G401.6 (cell line): ENCODE measurements around the gene MTFMT.
"Not testable (repeated sequence)": the region's sequence is repeated elsewhere in the genome, so short reads cannot be mapped to it uniquely, and the experiment has no call there.

Experiments used
- FAIRE-seq: peaks from 2 replicates; lab custom pipeline; 2012; peaks lifted over from hg19 to GRCh38; lab: Jason Lieb, UNC

The MTFMT gene

DNA sequence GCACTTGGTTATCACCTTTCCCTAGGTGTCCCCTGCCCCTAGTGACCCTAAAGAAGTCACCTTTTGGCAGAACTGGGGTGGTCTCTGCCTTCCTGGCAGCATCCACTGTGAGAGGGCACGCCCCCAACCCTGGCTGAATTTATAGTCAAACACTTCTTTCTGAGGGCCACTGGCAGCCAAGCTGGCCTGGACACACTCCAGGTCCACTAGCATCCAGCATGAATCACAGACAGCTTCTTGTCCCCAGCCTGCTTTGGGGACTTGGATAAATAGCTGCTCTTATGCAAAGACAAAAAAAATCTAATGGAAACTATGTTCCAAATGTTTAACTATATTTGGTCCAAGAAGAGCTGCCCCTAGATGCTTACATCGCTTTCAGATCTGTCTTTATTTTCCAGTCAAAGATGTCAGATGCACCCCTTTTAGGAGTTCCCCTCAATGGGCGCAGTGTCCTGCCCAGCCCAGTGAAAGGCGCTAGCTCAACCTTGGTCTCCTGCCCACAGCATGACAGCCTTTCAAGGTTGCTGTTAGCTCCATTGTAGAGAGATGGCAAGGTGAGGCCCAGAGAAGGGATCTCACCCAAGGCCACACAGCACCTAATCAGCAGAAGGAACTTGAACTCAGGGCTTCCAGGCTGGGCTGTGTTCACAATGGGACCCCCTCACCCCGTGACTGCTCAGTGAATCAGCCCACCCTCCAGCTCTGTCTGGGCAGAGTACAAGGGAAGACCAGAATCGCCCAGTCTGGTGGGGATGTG is 31.4 kb upstream of the MTFMT start:
- no peak for FAIRE-seq

DNA sequence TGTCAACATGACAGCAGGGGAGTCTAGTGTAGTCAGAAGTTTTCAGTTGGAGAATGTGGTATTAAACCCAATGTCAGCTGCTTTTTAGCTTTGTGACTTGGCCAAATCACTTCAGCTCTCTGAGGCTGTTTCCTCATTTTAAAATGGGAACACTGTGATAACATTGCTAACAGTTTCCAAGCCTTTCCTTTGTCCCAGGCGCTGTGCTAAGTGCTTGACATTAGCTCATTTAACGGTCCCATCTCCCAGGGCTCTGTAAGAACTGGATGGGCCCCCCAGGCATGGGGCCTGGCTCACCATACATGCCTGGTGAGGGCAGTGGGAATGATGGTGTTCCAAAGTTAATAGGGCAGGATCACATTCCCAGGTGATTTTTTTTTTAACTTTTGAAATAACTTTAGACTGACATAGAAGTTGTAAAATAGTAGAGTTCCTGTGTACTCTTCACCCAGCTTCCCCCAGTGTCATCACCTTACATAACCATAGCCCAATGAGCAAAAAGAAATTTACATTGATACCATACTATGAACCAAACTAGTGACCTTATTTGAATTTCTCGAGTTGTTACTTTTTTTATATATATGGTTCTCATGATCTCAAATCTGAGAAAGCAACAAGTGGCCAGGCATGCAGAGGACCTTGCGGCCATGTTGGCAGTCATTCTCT is 30.6 kb upstream of the MTFMT start:
- FAIRE-seq = no peak

DNA sequence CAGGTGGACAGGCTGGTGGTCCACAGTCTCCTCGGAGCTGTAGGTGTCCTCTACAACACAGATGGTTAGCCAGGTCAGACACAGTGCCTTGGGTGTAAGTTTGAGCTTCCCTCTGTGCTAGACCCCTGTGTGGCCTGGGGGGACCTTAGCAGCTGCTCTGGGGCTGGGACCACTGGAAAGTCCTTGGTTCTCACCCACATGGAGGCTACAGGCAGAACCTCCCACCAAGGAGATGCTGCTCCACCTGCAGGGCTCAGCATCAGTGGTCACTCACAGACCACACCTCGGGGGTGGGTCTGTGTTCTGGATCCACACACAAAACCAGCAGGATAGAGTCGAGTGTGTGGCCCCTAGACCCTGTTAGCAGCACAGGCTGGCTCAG is 29.9 kb upstream of the MTFMT start:
- FAIRE-seq = no peak

DNA sequence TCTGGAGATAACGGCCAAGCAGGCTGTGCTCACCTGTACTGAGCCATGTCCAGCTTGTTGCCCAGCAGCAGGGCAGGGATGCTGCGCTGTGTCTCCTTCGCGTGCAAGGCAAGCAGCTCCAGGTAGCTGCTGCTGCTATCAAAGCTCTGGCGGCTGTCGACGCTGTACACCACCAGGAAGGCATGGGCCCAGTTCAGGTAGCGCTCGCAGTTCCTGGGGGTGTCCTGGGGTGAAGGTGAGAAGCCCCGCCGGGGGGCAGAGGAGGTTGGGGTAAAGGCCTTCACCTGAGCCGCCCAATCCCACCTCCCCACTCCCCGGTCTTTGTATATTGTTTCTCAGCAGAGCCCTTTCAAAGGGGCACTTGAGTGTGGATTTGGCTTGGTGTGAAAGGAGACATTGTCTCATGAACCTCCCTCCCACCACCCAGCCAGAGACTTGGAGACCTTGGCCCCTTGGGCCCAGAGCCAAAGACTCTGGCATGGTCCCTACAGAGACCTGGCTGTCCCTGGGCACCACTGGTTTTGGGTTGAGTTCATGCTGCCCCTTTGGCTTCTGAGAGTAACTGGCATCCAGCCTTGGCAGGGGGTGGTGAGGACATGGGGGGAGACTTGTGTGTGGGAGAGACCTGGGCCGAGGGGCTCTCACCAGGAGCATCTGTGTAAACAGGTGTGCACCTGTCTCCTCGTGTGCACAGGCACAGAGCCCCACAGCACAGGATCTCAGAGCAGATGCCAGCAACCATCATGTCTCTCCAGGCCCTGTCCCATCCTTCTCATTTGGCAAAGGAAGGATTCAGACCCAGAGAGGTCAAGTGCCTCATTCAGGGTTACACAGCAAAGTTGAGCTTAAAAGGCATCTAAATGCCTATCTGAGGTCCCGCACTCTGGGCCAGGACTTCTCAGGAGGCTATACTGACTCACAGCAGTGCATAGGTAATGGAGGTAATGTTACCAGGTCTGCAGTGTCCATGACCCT is 29.2 kb upstream of the MTFMT start:
- no peak for FAIRE-seq

DNA sequence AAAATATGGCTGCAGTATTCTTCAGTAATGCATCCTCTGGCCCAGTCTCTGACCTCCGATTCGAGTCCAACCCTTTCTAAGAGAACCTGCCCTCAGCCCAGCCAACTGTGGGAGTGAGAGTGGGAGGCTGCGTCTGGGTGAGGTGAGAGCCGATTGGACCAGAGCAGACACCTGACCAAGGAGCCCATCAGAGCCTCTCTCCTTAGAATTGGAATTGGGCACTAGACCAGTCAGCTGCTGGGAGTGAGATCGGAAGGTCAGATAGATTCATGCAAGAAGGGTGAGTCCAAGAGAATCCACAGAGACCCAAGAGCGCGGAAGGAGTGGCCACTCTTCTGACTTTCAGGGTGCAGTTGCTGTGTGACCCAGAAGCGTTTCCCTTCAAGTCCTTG is 28.1 kb upstream of the MTFMT start:
- no peak for FAIRE-seq

DNA sequence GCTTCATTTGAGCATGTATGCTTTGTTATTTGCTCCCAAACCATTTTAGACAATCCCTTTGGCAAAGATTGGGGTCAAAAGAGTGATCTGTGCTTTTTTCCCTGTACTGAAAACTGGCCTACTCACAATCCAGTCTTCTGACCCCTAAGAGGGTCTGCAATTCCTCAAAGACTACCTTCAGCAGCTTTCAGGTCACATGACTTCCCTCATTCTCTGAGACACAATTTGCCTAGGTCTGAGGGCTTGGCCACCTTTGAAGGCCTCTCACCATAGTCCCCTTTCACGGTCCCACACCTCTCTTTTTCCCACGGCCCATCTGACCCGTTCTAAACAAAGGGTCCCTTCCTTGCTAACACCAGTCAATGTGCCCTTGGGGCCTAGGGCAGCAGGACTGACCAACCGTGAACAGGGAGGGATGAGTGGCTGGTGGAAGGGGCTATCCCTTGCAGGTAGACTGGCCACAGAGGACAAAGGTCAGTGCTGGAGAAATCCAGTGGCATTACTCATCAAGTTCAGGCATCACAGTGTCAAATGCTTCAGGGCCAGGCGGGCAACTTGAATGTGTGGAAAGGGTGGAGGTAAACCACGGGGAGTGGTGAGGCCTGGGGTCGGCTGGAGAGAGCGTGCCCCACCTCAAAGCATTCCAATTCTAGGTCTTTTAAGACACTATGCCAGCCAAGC is 27.6 kb upstream of the MTFMT start:
- no peak for FAIRE-seq

DNA sequence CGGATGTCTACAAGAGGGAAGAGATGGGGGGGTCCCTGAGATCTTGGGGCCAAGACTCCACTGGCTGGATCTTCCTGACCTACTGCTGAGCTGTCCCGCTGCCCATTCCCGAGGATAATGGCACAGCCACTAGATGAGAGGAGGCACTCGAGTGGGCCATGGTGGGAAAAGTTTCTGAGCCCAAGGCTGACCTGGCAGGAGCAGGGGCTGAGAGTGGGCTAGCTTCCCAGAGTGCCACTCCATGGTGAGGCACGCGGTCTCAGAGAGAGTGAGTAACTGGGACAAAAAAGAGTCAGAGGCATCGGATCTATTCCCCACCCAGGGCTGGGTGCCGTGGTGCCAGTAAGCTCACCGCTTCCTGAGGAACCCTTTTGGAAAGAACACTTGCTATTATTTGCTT is 26.7 kb upstream of the MTFMT start:
- no peak for FAIRE-seq

DNA sequence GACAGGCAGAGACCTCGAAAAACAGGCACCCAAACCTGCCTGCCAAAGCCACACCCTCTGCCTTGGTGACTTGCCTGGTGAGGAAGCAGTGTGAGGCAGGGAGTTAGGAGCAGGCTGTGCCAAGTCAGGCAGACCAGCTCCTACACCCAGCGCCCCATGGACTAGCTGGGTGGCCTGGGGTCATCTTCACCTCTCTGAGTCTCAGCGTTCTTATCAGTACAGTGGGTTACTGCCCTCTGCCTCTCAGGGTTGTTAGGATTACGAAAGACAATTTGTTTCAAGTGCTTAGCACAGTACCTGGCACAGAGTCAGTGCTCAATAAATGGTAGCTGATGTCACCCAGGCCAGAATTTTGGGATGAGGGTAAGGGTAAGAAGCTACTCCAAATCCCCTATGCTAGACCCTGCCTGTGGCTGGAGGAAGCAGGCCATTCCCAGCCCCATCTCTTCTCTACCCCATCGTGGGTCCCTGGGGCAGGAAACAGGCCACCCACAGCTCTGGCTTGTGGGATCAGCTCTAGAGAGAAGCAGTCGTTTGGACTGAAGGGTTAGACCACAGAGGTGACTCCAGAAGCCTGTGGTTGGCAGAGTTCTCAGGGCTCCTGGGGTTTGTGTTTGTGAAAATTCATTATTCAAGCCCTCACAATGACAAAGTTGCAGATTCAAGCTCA is 25.9 kb upstream of the MTFMT start:
- no peak for FAIRE-seq

DNA sequence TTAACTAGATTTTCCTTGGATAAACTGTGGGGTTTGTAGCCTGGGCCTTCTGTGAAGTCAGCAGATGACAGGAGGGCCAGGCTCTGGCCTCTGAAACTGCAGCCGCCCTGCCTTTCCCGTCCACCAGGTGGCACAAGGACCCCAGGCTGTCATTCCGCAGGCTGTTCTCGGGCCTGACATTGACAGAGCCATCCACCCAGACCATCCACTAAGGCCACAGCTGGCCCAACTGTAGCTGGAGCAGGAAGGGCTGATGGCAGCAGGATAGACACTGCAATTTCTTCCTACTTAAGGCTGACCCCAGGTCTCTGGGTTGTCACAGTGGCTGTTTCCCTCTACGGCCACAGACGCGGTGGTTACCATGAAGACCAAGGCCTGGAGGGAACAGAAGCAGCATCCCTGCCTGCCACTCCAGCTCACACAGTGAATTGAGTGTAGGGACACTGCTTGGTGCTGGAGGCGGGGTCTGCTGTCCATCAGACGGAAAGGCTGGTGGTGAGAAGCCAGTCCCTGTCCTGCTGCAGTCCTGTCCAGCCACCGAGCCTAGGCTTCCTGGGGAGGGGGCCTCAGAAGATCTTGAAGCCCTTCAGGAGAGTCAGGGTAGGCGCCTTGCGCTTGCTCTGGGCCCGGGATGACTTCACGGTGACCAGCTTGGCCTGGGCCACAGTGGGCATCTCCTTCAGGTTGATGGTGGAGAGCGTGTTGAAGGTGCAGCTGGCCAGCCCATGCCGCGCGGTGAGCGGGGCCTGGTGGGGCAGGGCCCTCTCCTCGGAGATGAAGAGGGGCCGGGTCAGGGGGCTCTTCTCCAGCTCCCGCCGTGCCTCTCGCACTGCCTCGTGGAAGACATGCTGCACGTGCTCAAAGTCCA is 25.1 kb upstream of the MTFMT start:
- peak; percentile 63 for FAIRE-seq

DNA sequence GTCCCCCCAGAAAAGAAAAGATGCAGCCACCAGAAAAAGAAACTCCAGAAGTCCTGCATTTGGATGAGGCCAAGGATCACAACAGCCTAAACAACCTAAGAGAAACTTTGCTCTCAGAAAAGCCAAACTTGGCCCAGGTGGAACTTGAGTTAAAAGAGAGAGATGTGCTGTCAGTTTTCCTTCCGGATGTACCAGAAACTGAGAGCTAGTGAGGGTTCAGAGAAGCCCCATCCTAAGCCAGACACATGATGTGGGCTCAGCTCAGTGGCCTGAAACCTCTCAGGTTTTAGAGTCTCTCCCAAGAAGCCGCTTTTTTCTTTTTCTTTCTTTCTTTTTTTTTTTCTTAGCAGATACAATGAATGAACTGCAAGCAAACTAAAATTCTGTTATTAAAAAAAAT is 23.5 kb upstream of the MTFMT start:
- no peak for FAIRE-seq

DNA sequence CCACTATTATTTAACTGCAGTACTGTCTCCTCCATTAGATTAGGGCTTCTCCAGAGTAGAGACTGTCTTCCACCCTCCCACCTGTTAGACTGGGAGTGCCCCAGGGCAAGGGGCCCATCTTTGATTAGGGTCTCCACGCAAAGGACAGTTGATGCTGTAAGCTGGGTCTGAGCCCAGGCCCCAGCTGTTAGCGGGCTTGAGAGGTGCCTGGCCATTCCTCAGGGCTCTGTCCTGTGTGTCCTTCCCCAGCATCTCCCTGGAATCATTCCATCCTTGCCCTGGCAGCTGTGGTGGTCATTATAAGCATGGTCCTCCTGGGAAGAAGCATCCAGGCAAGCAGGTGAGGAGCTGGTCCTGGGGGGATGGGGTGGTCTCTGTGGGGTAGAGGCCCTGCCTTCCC is 21.8 kb upstream of the MTFMT start:
- FAIRE-seq = no peak

DNA sequence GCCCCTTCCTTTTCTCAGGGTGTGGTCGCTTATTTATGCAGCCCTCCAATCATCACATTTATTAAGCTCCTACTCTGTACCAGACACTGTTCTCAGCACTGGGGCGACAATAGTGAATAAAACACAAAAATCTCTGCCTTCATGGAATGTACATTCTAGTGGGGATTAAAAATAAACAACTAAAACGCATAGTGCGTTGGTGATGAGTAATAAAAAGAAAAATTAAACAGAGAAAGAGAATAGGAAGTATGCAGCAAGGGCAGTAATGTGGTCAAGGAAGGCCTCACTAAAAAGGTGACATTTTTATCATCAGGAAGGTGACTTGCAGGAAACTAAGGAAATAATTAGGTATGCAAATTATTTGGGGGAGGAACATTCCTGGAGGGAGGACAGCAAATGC is 20.8 kb upstream of the MTFMT start:
- FAIRE-seq = no peak

DNA sequence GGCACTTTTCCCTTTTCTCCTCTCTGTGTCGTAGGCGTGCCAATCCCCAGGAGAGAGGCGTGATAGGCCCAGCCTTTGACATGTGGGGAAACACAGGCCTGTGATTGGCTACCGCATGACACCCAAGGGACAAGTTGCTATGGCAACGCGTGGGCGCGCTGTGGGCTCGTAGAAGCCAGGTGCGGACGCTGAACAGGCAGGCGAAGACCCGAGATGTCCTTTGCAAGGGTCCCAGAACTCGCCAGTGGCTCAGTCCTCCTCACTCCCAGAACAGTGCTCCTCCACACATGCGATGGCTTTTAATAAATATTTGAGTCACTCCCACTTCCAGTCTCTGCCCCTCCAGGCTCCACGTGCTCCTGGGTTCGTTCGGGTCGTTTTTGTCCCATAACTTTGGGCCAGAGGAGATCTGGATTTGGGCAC is 20.0 kb upstream of the MTFMT start:
- FAIRE-seq = no peak

DNA sequence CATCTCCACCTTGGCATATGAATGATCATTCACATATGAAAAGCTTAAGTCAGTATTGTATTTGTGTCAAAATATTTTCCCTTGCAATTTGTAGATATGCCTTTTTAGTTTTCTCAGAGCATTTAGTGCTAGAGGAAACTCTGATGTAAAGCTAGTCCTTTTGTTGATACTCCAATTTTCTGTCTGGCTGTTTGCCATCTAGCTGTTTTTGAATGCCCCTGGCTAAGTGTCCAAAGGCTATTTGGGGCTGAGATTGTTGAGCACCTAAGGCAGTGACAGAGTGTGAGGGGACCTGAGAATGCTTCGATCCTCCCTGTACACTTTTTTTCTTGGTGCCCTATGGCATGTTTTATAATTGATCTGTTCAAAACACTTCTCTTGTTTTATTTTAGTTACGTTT is 18.8 kb upstream of the MTFMT start:
- FAIRE-seq = no peak

DNA sequence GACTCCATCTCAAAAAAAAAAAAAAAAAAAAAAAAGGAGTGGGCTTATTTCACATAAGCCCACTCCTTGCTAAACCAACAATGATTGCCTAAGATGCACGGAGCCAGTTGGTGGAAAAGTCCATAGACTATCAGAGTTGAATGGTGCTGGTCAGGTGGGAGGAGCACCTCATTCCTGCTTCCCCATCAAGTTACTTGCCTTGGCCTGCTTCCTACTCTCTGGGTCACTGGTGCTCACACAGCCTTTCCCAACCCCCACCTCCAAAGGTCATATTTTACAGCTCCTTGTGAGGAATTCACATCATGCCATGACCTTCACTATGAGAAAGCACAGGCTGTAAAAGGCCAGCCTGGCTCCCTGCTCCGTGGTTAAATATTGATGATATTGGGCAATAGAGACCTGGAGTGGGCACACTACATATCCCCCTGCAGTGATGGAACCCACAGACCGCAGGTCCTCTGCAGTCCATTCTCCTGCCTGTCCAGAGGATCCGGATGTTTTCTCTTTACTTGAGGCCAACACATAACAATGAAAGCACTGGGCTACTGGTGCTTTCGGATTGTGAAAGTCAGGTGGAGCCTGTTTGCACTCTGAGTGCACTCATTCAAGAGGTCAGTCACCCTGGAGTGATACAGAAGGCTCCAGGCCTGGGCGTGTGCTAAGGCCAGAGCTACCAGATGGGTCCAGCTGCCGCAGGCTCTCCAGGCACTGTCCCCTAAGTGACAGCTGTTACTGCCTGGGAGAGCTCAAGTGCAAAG is 15.5 kb upstream of the MTFMT start, which contains the start of gene SLC51B:
Gene SLC51B (plus strand): TSS at position 664 of the 758 bp plus-strand sequence. CDS start 4,618 bp downstream, outside the sequence.
- FAIRE-seq = no peak

DNA sequence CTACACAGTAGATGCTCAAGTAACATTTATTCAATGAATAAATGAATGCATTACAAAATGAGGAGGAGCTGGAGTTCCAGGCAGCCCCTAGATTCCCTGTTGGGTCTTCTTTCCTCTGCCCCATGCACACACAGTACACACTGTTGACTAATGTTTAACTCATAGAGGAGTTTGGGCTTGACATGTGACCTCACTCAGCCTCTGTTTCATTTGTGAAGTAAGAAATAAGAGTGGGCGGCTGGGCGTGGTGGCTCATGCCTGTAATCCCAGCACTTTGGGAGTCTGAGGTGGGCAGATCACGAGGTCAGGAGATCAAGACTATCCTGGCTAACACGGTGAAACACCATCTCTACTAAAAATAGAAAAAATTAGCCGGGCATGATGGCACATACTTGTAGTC is 14.8 kb upstream of the MTFMT start:
- FAIRE-seq = not testable (repeated sequence)

DNA sequence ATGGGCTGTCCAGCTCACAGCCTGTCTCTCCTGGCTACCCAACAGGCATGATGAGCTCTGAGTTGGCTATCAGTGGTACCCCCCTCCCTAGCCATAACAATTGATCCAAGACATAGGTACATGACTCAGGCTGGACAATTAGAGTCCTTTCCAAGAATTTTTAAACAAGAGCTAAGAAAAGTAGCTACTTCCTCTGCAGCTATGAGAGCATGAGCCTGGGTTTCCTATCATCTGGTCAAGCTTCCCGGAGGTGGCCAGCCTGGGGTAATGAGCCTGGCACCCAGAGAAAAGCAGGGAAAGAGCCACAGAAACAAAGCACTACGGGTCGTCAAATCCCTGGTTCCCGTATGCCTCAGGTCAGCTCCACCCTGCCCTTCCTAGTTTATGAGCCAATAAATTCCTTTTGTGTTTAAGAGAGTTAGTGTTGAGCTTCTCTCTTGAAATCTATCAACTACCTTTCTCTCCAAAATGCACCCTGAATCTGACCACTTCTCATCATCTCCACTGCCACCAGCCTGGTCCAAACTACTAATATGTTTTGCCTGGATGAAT is 13.4 kb upstream of the MTFMT start:
- FAIRE-seq = no peak

DNA sequence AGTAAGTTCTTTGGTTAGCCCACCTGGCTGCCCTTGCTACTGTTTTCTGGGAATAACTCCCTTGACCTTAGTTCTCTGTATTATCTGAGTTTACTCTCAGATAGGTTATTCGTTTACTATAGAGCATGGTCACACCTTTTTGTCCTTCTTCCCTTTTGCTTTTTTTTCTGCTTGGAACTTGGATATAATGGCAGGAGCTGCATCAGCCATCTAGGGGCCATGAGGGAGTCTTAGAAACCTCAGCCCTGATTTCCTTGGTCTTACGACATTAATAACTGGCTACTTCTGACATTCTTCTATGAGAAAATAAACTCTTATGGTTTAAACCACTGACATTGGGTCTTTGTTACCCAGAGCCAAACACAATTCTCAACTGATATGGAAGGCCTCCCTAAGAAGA is 12.3 kb upstream of the MTFMT start:
- FAIRE-seq = no peak

DNA sequence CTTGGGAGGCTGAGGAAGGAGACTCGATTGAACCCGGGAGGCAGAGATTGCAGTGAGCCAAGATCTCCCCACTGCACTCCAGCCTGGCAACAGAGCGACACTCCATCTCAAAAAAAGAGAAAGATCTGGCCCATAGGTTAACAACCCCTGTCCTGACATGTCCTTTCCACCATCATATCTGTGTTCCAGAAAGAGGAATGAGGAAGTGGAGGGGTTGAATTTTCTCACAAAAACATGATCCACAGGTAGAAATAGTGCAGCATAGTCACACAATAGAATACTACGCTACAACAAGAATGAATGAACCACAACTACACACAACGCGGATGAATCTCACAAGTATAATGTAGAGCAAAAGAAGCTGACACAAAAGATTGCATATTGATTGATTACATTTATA is 11.0 kb upstream of the MTFMT start:
- no peak for FAIRE-seq

DNA sequence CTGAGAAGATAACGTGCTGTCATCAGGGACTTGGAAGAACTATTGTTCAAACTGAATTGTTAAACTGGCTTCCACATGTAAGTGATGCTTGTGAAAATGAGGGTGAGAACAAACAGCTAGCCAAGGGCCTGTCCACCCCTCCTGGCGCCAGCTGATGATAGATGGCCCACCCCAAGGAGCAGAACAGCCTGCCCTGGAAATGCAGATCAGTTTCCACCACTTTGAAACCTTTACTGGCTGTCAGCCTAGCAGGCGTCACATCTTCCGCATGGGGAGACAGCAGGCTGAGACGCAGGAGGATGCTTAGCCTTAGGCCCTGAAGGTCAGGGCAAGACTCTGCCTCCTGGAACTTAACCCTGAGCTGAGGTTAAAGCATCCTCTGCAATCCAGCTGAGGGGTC is 9.4 kb upstream of the MTFMT start:
- no peak for FAIRE-seq
